ENCODE data around the gene IRX3.

The IRX3 gene

GRCh38 chr16:54324716-54325115, 38.1 kb upstream of the IRX3 start:
- DNase-seq (ENCODE audit: low spot score), result no peak
- TF ChIP-seq, protein P1, sequence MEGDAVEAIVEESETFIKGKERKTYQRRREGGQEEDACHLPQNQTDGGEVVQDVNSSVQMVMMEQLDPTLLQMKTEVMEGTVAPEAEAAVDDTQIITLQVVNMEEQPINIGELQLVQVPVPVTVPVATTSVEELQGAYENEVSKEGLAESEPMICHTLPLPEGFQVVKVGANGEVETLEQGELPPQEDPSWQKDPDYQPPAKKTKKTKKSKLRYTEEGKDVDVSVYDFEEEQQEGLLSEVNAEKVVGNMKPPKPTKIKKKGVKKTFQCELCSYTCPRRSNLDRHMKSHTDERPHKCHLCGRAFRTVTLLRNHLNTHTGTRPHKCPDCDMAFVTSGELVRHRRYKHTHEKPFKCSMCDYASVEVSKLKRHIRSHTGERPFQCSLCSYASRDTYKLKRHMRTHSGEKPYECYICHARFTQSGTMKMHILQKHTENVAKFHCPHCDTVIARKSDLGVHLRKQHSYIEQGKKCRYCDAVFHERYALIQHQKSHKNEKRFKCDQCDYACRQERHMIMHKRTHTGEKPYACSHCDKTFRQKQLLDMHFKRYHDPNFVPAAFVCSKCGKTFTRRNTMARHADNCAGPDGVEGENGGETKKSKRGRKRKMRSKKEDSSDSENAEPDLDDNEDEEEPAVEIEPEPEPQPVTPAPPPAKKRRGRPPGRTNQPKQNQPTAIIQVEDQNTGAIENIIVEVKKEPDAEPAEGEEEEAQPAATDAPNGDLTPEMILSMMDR (IDR thresholded peaks at IDR 0.05; ENCODE audit: extremely low read depth, missing control alignments), result no peak

- no peak for DNase-seq (ENCODE audit: low spot score)
- TF ChIP-seq, protein P1 (IDR thresholded peaks at IDR 0.05; ENCODE audit: extremely low read depth, missing control alignments), result no peak
Observed at GRCh38 chr16:54320697-54321340, 34.2 kb upstream of the IRX3 start.

GRCh38 chr16:54318941-54319340, 32.4 kb upstream of the IRX3 start:
- no peak for DNase-seq (ENCODE audit: low spot score)
- TF ChIP-seq, protein P1 (IDR thresholded peaks at IDR 0.05; ENCODE audit: extremely low read depth, missing control alignments), result no peak

- TF ChIP-seq, protein P1 (IDR thresholded peaks at IDR 0.05; ENCODE audit: extremely low read depth, missing control alignments), result no peak
- DNase-seq (ENCODE audit: low spot score), result no peak
Observed at GRCh38 chr16:54317101-54317611, 30.6 kb upstream of the IRX3 start.

GRCh38 chr16:54316095-54316889, 29.7 kb upstream of the IRX3 start:
- DNase-seq (ENCODE audit: low spot score), result no peak
- TF ChIP-seq, protein P1 (IDR thresholded peaks at IDR 0.05; ENCODE audit: extremely low read depth, missing control alignments), result no peak

GRCh38 chr16:54313789-54314188, 27.2 kb upstream of the IRX3 start:
- TF ChIP-seq, protein P1 (IDR thresholded peaks at IDR 0.05; ENCODE audit: extremely low read depth, missing control alignments), result no peak
- DNase-seq (ENCODE audit: low spot score), result no peak

DNA sequence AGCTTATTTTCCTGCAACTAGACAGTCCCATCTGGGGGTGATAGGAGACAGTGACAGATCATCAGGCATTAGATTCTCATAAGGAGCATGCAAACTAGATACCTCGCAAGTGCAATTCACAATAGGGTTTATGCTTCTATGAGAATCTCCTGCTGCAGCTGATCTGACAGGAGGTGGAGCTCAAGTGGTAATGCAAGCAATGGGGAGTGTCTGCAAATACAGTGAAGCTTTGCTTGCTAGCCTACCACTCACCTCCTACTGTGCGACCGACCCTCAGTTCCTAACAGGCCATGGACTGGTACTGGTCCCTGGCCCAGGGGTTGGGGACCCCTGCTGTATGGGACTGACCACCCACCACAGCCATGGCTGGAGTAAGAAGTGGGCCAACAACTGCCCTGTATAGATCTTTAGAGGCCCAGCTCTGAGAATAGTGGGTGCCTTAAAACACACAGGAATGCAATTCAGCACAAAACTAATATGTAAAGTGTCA, 26.0 kb upstream of the IRX3 start:
- no peak for DNase-seq (ENCODE audit: low spot score)
- TF ChIP-seq, protein P1 (IDR thresholded peaks at IDR 0.05; ENCODE audit: extremely low read depth, missing control alignments), result no peak

Data from GM20000 (cell line).